Fibroblast of skin of right quadriceps (primary cell): ENCODE data around the gene MBOAT2.

Experiments
- DNase-seq: peaks from one replicate; pipeline ENCODE4 v3.0.0-alpha.2; 2013

Gene MBOAT2

GRCh38 chr2:9017411-9017810 lies 13.9 kb upstream of the MBOAT2 start:
- DNase-seq: no peak

DNA sequence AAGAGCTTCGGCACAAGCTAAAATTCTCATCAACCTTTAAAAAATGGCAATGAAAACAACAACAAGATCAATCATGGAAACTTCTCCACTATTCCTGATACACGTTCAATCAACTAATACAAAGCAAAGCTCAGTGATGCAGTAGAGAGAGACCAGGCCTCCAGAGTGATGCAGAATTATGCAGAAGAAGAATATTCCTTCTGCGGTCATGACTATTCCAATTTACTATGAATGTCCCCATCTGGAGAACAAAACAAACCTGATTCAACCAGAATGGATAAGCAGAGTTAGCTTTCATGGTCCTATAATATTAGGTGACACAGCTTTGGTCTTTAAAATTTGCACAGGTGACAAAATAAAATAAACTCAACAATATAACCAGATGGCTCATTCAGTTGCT lies 12.5 kb upstream of the MBOAT2 start:
- no peak for DNase-seq

DNA sequence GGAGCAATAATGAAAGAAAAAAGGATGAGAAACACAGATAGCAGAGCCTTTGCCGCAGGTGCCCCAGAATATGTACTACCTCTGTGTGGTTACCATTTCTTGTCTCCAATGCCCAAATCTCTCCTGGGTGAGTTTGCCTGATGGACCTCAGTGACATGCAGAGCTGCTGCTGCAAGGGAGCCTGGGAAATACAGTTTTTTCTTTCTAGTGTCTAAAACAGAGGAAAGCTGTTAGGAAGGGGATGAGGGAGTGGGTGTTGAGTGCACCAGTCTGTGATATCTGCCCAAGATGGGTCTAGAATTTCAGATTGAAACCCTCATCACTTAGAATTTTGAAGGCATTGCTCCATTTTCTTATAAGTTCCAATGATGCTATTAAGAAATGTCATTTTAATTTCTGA lies 9.9 kb upstream of the MBOAT2 start:
- no peak for DNase-seq

DNA sequence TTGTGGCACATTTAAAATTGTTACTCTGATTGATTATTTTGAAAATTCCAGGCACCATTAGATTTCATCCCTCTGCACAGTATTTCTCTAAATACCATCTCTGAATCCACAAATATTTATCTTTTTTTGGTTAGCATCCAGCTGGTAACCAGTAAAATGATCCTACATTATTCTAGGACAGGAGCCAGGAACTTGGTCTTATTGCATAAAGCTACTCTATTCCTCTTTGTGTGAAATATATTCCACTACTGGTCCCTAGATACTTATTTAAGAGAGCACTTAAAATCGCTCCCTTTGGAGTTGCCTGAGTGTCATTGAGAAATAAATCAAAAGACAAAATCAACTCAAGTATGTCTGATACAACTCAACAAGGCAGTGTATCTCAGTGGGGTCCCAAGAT lies 7.4 kb upstream of the MBOAT2 start:
- peak; percentile 85 for DNase-seq

- no peak for DNase-seq
Measured at GRCh38 chr2:9008951-9009664, 5.6 kb upstream of the MBOAT2 start.

- no peak for DNase-seq
Measured at GRCh38 chr2:9006368-9006767, 2.9 kb upstream of the MBOAT2 start.

DNA sequence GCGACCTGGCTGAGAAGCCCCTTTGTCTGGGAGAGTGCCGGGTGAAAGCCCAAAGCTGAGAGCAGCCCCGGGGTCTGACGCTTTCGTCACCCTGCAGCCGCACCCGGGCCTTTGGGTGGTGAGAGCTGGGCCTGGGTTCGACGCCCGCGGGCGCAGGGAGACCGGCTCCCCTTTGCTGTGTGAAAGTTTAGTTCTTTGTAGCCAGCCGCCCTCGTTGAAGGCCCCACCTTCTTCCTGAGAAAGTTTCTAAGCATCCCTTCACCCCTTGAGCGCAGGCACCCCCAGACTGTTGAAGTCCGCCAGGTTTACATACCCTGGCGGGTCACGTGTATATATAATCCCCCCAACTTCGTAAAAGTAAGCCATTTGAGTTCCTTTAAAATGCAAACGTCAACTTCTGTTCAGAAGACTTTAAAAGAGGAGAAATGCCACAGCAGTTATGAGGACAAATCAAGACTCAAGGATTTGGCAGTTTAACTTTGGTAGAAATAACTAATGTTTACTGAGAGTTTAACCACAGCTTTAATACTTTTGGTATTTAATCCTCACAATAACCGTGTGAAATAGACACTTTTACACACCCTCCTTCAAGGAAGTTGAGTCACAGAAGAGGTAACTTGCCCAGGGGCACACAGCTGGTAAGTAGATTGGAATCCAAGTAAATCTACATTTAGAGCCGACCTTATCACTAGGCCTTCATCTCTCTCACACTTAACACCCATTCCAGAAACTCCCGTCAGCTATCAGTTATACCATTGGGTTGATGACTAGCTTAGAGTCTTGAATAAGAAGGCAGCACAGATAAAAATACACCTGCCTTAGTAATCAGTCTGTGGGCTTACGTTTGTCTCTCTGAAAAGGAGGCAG lies 1.1 kb upstream of the MBOAT2 start:
- peak; percentile 35 for DNase-seq

- no peak for DNase-seq
Measured at GRCh38 chr2:9003366-9003615, 193 bp downstream of the MBOAT2 start.

DNA sequence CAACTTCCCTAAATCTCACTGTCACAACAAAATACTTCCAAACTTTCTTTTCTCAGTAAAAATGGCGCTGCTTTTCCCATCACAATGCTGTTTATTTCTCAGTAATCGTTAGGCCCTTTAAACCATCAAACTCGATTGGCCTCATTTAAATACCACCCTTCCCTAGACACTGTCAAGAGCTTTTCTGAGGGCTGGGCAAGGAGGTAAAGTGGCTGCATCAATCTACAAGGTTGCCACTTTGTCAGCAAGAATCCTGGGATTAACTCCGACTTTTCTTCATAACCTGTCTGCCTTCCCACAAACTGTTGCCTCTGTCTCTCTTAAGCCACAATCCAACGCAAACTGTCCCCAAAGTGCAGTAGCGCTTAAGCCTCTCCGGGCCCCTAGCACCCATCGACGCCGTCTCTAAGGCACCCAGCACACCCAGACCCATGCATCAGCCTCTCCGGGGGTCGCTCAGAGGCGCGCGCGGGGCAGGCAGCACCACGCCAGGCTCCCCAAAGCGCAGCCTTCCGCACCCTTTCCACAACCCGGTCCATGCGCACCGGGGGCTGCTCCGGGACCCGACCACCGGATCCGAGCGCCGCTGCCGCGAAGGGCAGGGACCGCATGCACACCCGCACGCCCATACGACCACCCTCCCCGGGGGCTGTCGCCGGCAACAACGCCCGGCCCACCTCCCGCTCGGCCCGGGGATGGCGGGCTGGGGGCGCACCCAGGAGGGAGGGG lies 683 bp downstream of the MBOAT2 start:
- DNase-seq: no peak

DNA sequence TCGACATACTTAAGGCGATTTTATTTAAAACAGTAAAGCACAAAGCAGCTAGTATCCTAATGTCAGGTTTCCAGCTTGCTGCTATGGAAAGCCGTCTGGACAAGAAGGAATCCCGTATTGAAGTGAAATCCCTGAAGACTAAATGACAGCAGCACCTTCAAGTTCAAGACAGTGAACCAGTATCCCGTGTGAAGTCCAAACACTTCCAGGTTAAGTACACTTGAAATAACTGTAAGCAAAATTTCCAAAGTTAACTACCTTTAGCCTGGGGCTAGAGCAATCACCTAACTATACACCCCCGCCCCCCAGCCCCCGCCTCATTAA lies 1.2 kb downstream of the MBOAT2 start:
- DNase-seq: no peak

DNA sequence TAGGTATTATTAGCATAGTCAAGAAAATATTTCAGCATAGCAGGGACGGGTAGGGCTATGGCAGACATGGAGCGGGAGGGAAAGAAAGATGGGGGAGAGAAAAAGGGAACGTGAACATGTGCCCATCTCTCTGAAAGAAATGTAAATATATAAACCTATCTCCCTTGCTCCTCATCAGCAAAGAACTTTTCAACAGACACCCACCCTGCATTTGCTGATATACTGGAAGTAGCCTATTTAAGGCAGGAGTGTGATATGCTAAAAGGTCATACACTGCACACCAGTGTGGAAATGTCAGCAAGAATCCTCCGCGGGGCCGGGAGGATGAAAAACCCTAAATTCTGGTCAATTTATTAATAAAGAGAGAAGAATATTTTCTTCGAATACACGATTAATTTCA lies 1.7 kb downstream of the MBOAT2 start:
- DNase-seq: no peak

DNA sequence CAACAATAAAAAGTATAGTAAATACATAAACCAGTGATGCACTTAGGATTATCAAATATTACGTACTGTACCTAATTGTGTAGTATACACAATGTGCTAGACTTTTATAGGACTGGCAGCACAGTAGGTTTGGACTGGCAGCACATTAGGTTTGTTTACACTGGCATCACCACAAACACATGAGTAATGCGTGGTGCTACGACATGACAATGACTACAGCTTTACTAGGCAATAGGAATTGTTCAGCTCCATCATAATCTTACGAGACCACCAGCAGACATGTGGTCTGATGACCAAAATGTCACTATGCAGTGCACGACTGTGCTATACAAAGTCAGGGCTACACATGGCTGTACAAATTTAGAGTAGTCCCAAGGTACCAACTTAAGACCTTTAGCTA lies 2.3 kb downstream of the MBOAT2 start:
- DNase-seq: no peak

DNA sequence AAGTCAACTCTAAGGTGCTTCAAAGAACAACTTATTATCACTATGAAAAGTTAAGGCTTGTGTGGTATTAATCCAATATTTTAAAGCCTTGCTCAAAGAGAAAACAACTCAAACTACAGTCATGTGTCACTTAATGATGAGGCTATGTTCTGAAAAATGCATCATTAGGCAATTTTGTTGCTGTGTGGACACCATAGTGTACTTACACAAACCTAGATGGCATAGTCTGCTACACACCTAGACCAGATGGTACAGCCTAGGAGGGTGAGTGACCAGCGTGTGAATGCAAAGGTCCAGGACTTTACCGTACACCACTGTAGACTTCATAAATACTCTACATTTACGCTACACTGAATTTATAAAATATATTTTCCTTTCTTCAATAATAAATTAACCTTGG lies 3.0 kb downstream of the MBOAT2 start:
- no peak for DNase-seq

DNA sequence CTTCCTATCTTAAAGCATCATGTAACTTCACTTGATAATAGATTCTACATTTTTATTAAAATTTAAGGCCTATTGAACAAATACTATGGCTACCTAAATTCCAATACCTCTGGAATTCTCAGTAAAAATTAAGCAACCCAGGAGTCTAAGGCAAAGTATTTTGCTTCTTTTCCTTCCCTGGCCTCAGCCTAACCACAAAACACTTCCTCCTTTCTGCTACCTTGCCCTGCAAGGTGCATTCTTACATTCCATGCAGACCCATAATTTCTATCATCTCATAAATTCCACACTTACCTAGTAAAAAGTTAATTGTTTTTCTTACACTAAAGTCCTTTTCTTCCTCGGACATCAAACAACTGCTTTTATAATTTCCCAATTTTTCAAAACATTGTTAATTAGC lies 3.7 kb downstream of the MBOAT2 start:
- no peak for DNase-seq

DNA sequence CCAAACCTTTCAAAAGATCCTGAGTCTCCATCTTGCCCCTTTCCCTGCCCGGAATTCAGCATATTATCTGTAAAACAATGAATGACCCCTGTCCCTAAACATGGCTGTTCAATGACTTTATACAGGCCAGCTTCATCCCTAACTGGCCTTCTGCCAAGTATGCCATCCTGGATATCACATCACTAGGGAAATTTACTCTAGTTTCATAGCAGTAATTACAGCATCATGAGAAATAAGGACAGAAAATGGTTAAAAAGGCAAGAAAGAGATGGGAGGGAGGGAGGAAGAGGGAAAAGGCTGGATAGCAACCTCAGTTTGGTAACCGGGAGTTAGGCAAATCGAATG lies 4.4 kb downstream of the MBOAT2 start:
- DNase-seq: no peak

DNA sequence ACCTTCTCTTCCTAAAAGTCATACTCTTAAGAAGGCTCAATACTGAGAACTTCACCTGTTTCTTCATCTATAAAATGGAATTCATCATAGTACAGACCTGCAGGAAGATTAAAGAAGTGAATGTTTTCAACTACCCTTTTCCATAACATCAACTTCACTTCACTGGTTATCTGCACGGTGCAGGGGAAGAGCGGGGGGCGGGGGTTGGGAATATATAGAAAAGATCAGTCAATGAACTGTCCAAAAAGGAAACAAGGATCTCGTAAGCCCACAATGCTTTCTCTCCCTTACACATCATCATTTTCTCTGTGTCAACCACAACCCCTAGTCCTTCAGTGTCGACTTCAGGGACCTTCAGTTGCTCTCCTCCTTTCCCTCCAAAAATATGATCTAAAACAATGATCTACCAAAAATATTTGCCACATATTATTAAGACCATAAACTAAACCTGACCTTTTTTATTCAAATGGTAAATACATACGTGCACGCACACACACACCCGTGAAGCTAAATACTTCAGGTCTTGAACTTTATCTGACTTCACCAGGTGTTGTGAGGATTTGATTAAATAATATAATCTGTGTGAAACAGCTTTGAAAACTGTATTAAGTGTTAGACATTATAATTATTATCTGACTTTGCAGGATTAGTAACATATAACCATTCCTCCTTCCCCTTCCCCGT lies 4.9 kb downstream of the MBOAT2 start:
- no peak for DNase-seq

DNA sequence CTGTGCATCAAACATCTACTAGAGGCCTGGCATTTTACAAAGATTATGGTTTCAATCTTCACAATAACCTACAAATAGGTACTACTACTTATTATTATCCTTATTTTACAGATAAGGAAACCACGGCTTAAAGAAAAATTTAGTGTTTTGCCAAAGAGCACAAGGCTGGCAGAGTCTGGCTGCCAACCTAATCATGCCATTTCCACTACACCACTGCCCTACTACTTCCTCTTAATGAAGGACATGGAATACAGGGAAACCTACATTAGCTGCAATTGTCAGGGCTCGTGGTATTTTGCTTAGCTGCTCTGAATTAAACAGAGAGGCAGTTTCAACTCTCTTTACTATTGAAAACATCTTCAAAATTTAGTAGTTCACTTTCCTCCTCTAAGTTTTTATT lies 5.9 kb downstream of the MBOAT2 start:
- no peak for DNase-seq

DNA sequence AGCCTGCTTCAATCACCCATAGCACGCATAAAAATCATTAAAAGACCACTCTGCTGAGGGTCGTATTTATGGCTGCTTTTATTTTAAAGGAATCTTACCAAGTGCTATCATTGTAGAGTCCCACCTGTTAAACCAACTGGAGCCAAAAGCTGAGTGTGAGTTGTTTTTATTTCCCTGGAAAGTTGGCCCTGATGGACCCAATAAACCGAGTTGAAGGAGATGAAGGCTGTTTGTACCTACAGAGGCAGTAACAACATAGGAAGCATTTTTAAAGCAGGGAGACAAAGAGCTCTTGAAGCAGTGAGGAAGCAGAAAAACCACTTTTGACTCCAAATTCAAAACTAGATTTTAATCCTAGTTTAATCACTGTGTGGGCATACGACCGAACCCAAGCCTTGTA lies 6.4 kb downstream of the MBOAT2 start:
- no peak for DNase-seq

DNA sequence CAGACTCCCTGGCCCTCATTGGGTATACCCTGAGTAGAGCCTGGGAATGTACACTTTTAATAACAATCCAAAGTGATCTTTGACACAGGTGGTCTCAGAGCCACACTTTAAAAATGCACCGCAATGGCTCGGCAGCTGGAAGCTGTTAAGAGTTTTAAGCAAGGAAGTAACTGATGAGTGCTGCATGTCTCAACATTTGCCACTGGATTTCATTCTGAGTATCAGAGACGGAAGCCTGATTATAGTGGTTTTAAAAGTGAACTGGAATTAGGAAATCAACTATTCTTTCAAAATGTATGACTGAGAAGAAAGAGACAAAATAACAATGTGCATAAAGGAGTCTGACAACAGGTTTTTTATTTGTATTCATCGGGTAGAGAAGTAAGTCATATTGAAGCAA lies 7.5 kb downstream of the MBOAT2 start:
- DNase-seq: peak; percentile 35

DNA sequence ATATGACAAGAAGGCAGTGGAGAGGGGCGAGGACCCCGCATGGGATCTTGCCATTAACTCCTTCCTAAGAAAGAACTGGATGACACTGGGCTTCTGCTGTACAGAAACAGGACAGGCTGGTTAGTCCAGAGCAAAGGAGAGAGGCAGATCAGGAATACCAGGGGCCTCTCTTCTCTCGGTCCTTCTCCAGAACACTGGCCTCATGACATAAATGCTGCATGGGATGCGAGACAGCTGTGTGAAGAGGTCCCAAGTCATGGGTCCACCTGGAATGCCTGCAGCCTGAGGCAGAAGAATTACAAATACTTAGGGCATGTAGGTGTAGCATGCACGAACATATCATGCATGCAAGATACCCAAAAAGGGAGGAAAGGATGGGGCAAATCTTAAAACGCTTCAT lies 9.1 kb downstream of the MBOAT2 start:
- DNase-seq: no peak

DNA sequence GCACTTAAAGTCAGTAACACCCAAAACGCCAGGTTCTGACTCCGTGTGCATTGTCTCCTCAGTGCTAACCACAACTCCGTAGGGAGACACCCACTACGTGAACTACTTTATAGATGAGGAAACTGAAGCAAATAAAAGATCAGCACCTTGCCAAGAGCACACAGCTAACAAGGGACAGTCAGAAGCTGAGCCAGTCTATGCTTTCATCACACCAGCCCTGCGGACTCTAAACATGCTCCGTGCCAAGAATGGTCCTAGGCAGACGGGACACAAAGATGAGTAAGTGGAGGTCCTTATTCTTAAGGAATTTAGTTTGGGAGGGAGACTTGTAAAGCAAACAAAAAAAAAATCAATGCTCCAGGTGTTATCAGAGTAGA lies 9.6 kb downstream of the MBOAT2 start:
- DNase-seq: no peak

DNA sequence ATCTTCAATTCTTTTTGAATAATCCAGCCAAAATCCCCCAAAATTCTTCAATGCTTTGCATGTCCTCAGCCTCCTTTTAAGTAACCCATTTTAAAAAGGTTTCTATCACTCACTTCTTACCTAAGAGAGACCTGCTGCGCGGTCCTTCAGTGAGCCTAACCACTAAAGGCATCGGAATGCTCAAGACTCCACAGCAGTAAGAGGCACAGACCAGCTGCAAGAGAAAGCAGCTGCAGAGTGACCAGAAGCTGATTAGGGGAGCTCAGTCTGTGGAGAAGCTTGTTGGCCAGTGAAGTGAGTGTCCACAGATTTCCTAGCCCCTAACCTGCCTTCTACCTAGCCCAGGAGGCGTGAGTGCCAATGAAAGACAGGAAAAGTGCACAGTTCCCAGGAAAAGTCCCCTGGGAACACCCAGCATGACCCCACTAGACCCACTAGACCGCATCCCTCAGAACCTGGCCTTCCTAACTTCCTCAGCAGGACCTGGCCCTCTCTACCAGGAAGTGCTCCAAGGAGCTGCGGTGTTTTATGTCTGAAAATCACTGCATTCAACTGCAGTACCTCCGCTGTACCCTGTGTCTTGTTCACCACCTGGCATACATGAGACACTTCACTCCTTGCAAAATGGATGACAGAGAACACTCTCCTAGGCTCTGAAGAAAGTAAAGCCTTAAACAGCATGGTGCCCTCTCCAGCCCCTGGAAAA lies 10.1 kb downstream of the MBOAT2 start:
- no peak for DNase-seq

DNA sequence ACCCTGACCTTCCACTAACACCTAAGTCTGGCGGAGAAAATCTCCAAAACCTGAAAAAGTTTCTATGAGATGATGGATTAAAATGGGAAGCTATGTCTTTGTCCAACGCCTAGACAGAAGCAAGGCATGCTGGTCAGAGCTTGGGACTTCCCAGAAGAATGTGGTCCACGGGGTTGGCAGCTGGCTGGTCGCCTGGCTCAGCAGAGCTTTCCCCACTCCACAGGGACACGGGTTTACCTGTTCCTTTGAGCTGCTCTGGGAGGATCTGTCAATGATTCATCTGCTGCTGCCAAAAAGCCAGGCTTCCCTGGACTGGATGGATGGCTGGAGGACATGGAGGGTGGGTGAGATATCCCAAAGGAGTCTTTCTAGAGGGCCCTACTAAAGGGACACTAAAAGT lies 10.8 kb downstream of the MBOAT2 start:
- DNase-seq: no peak
